Right lobe of liver (tissue), 6 donors: ENCODE data around the gene MRPL24. TPM values are rescaled to one million over a fixed set of nuclear protein-coding genes. Genes with fewer than 3 reads are reported as not detected.
"Not testable (repeated sequence)": the region's sequence is repeated elsewhere in the genome, so short reads cannot be mapped to it uniquely, and the experiment has no call there.

Source experiments
- ATAC-seq, 4 donors: fragments of 200-7000 bp; cut with Tn5 transposase; one replicate each; pipeline ENCODE4 v1.9.1; 2020; ENCODE audit warnings: mild to moderate bottlenecking in 4 of 4, moderate library complexity in 4 of 4
- DNase-seq, 3 donors: peaks; one replicate each; pipeline ENCODE4 v3.0.0-alpha.2; 2020
- H3K27ac ChIP-seq, 3 donors: fragments of 200-600 bp; one replicate each; pipeline ENCODE4 v1.8.0; 2022
- H3K27me3 ChIP-seq, 2 donors: fragments of 200-600 bp; one replicate each; pipeline ENCODE4 v1.8.0; 2022
- H3K36me3 ChIP-seq, 4 donors: fragments of 200-600 bp; sonication (generic) in 1 of 4; one replicate each; pipeline versions ENCODE4 v1.5.1 to v1.8.0; 2017 to 2022; ENCODE audit warnings: control low read depth in 1 of 4
- H3K4me1 ChIP-seq, 4 donors: fragments of 200-600 bp; sonication (generic) in 1 of 4; one replicate each; pipeline versions ENCODE4 v1.5.1 to v1.8.0; 2017 to 2022; ENCODE audit warnings: control low read depth in 1 of 4
- H3K4me3 ChIP-seq, 3 donors: fragments of 200-600 bp; one replicate each; pipeline ENCODE4 v1.8.0; 2022
- H3K9me3 ChIP-seq, 4 donors: fragments of 200-600 bp; sonication (generic) in 1 of 4; one replicate each; pipeline versions ENCODE4 v1.5.1 to v1.8.0; 2017 to 2022; ENCODE audit warnings: control low read depth in 1 of 4
- POLR2A ChIP-seq: fragments of 450-650 bp; IDR thresholded peaks from one replicate; pipeline ENCODE4 v1.6.1; 2017; ENCODE audit warnings: antibody characterized with exemption, mild to moderate bottlenecking
- WGBS: methylation state at CpG from one replicate; pipeline ENCODE4 v1.1.6; 2018; ENCODE audit warnings: low coverage, low lambda C conversion rate; ENCODE audit not compliant: insufficient coverage; ENCODE audit errors: missing lambda C conversion rate; 5-methylcytosine and 5-hydroxymethylcytosine counted together
- intact Hi-C, 2 donors: fragments of 100-400 bp; cut with DNase I; formaldehyde crosslinking; loops; one replicate each; pipeline versions ENCODE4 v1.11.2 to v1.14.1; 2022
- total RNA-seq, 6 experiments: library from RNA; depleted of rRNA in 2 of 6; stranded (reverse); fragments of >200 nt in 2 of 6; fragmentation: NEBNext Ultra II Directional in 3 of 6; extraction: Animal tissue kit (Norgen Biotek cat#: 25700) in 3 of 6; gene quantifications; one replicate each; pipeline versions ENCODE4 v1.1.0 to v1.2.4, GENCODE V29; 2016 to 2023
- TF ChIP-seq, protein P1 (sequence below), 4 donors: fragments of 200-600 bp in 3 of 4; fragments of 450-650 bp in 1 of 4; IDR thresholded peaks; one replicate each; pipeline versions ENCODE4 v1.5.1 to v1.8.0; 2016 to 2022; ENCODE audit warnings: antibody characterized with exemption in 4 of 4, mild to moderate bottlenecking in 2 of 4
- donor health status: DM: no; HTN: yes; CAD: no.
- donor health status: DM: no; HTN: no; CAD: no.
- donor health status: DM: no; HTN: no; CAD: no.
- donor health status: DM: no; HTN: yes; CAD: no.
- donor health status: DM: no; HTN: yes; CAD: no.

The MRPL24 gene
- total RNA-seq, 6 experiments from 2014 or later: 47.2 to 83.2 (median 61.4) TPM

GRCh38 chr1:156760092-156760795, 19.4 kb upstream of the MRPL24 start:
- no peaks in the 10 kb centered on the region for H3K9me3 ChIP-seq
- H3K4me3 ChIP-seq: no peak overlapping the region
- DNase-seq (no peak), ATAC-seq (peak in 1 of 4 donors; percentile 16)
- intact Hi-C loops: no loop called here
- no peak for TF ChIP-seq POLR2A
- TF ChIP-seq, protein P1, sequence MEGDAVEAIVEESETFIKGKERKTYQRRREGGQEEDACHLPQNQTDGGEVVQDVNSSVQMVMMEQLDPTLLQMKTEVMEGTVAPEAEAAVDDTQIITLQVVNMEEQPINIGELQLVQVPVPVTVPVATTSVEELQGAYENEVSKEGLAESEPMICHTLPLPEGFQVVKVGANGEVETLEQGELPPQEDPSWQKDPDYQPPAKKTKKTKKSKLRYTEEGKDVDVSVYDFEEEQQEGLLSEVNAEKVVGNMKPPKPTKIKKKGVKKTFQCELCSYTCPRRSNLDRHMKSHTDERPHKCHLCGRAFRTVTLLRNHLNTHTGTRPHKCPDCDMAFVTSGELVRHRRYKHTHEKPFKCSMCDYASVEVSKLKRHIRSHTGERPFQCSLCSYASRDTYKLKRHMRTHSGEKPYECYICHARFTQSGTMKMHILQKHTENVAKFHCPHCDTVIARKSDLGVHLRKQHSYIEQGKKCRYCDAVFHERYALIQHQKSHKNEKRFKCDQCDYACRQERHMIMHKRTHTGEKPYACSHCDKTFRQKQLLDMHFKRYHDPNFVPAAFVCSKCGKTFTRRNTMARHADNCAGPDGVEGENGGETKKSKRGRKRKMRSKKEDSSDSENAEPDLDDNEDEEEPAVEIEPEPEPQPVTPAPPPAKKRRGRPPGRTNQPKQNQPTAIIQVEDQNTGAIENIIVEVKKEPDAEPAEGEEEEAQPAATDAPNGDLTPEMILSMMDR (IDR thresholded peaks at IDR 0.05): no peak
- WGBS: 71% methylated on average over 5 of the region's 6 CpGs
- no peak overlapping the region for H3K27ac ChIP-seq
- no peaks in the 10 kb centered on the region for H3K36me3 ChIP-seq
- H3K4me1 ChIP-seq: no peaks in the 10 kb centered on the region
- no peaks in the 10 kb centered on the region for H3K27me3 ChIP-seq

DNA sequence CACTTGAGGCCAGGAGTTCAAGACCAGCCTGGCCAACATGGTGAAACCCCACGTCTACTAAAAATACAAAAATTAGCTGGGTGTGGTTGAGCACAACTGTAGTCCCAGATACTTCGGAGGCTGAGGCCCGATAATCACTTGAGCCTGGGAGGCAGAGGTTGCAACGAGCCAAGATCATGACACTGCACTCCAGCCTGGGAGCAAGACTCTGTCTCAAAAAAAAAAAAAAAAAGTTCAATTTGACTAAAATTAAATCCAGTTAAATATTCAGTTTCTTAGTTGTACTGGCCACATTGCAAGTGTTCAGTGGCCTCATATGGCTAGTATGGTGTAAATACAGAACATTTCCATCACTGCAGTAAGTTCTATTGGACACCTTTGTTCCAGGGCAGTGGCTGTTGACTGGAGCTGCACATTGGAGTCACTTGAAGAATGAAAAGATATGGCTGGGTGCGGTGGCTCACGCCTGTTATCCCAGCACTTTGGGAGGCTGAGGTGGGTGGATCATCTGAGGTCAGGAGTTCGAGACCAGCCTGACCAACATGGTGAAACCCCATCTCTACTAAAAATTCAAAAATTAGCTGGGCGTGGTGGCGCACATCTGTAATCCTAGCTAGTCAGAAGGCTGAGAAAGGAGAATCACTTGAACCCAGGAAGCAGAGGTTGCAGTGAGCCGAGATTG, 16.8 kb upstream of the MRPL24 start:
- intact Hi-C loops, H3K9me3 ChIP-seq, H3K27me3 ChIP-seq, H3K4me3 ChIP-seq, H3K36me3 ChIP-seq, H3K4me1 ChIP-seq, H3K27ac ChIP-seq, DNase-seq, ATAC-seq: not testable (repeated sequence)
- 94% methylated on average over 9 of the region's 10 CpGs for WGBS

GRCh38 chr1:156756355-156756754, 15.5 kb upstream of the MRPL24 start:
- 100% methylated on average over 1 of the region's 1 CpG for WGBS
- intact Hi-C loops: no loop called here
- ATAC-seq (no peak), DNase-seq (no peak)
- H3K36me3 ChIP-seq: no peaks in the 10 kb centered on the region
- H3K9me3 ChIP-seq: no peaks in the 10 kb centered on the region
- H3K27me3 ChIP-seq: no peaks in the 10 kb centered on the region
- H3K4me3 ChIP-seq: no peak overlapping the region
- no peak for TF ChIP-seq POLR2A
- TF ChIP-seq, protein P1 (IDR thresholded peaks at IDR 0.05): no peak
- peaks cover 0 to 13% (median 6%) of the 10 kb centered on the region in 4 donors for H3K4me1 ChIP-seq
- H3K27ac ChIP-seq: no peak overlapping the region

GRCh38 chr1:156755527-156755950, 14.7 kb upstream of the MRPL24 start:
- Histone ChIP-seq H3K4me1 (peaks cover 0 to 13% (median 6%) of the 10 kb centered on the region in 4 donors), H3K36me3 (no peaks in the 10 kb centered on the region), H3K27ac (no peak overlapping the region), H3K4me3 (no peak overlapping the region), H3K9me3 (no peaks in the 10 kb centered on the region), H3K27me3 (no peaks in the 10 kb centered on the region)
- TF ChIP-seq POLR2A: no peak
- TF ChIP-seq, protein P1 (IDR thresholded peaks at IDR 0.05): no peak
- no peak for ATAC-seq
- 80% methylated on average over 4 of the region's 5 CpGs for WGBS
- intact Hi-C loops: no loop called here
- DNase-seq: no peak

DNA sequence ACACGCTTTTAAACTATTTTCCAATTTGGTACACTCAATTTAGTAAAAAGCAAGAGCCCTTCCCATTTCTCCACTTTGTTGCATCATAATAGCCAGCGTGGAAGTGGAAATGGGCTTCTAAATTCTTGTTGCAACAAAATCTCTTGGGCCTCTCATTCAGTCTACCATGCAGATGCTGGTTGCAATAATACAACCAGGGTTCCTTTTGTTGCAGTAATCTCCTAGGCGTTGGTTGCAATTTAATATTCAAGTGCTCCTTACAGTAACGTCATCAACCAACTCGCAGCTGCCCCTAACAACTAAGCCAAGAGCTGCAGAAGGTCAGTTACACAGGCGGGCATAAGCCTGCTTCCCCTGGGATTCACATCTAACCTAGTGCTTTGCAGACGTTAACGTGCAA, 13.3 kb upstream of the MRPL24 start:
- TF ChIP-seq, protein P1 (IDR thresholded peaks at IDR 0.05): no peak
- no peak for TF ChIP-seq POLR2A
- 77% methylated on average over 6 of the region's 8 CpGs for WGBS
- H3K36me3 ChIP-seq: no peaks in the 10 kb centered on the region
- no peaks in the 10 kb centered on the region for H3K9me3 ChIP-seq
- H3K27me3 ChIP-seq: no peaks in the 10 kb centered on the region
- peaks cover 0 to 17% (median 9%) of the 10 kb centered on the region in 4 donors for H3K4me1 ChIP-seq
- intact Hi-C loops: no loop called here
- no peak for DNase-seq
- H3K27ac ChIP-seq: no peak overlapping the region
- no peak overlapping the region for H3K4me3 ChIP-seq
- no peak for ATAC-seq
